Measurements from ENCODE around the gene SELE.
"Not testable (repeated sequence)": the region's sequence is repeated elsewhere in the genome, so short reads cannot be mapped to it uniquely, and the experiment has no call there.

- not testable (repeated sequence) for TF ChIP-seq CTCF, EZH2 (IDR thresholded peaks at IDR 0.05)
Measured at GRCh38 chr1:169683168-169683567, 50.7 kb downstream of the SELE start.
